ENCODE data around the gene ANKLE1. TPM values are rescaled to one million over a fixed set of nuclear protein-coding genes. Genes with fewer than 3 reads are reported as not detected.
A peak's percentile ranks its signal among the peaks of the same experiment; 100 is the strongest.

The ANKLE1 gene
- total RNA-seq, 2 donors from 2014 or later: 4.6 to 9.9 TPM

DNA sequence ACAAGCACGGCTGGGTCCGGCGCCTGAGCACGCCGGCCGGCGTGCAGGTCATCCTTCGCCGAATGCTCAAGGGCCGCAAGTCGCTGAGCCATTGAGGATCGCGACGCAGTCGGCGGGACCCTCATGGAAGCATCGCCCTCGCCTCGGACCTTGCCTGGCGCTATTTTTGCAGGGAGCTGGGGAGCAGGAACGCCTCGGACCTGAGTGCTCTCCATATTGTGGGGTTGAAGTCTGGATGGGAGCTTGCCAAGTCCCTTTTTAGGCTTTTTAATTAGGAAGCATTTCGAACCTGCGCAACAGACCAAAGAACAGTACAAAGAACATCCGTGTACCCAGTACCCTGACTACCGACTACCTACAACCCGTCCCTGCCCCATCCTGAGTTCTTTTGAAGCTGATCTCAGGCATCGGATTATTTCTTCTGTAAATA is 24.6 kb downstream of the ANKLE1 start:
- DNase-seq: no peak
- Mint-ChIP-seq H3K27ac (peak overlapping the region; percentile 95), H3K4me1 (peaks cover 25% of the 10 kb centered on the region), H3K27me3 (ENCODE audit: insufficient read depth) (no peaks in the 10 kb centered on the region), H3K36me3 (ENCODE audit: low read depth) (no peaks in the 10 kb centered on the region), H3K4me3 (peak overlapping the region; percentile 77), H3K9me3 (no peaks in the 10 kb centered on the region)
- Histone ChIP-seq H3K4me3 (ENCODE audit: low read length) (peak overlapping the region; percentile 93), H3K9ac (ENCODE audit: extremely low read depth, low read length, poor library complexity, severe bottlenecking) (peak overlapping the region; percentile 70), H3K27ac (ENCODE audit: low read depth, low read length) (peak overlapping the region; percentile 73), H3K4me1 (ENCODE audit: control insufficient read depth, insufficient read depth, low read length) (peaks cover 6% of the 10 kb centered on the region), H3K36me3 (ENCODE audit: control insufficient read depth, insufficient read depth, low read length) (peaks cover under 1% of the 10 kb centered on the region), H3K9me3 (ENCODE audit: control insufficient read depth, low read length) (no peaks in the 10 kb centered on the region), H3K27me3 (ENCODE audit: control insufficient read depth, insufficient read depth, low read length, poor library complexity, severe bottlenecking) (no peaks in the 10 kb centered on the region)
- TF ChIP-seq, protein P1, sequence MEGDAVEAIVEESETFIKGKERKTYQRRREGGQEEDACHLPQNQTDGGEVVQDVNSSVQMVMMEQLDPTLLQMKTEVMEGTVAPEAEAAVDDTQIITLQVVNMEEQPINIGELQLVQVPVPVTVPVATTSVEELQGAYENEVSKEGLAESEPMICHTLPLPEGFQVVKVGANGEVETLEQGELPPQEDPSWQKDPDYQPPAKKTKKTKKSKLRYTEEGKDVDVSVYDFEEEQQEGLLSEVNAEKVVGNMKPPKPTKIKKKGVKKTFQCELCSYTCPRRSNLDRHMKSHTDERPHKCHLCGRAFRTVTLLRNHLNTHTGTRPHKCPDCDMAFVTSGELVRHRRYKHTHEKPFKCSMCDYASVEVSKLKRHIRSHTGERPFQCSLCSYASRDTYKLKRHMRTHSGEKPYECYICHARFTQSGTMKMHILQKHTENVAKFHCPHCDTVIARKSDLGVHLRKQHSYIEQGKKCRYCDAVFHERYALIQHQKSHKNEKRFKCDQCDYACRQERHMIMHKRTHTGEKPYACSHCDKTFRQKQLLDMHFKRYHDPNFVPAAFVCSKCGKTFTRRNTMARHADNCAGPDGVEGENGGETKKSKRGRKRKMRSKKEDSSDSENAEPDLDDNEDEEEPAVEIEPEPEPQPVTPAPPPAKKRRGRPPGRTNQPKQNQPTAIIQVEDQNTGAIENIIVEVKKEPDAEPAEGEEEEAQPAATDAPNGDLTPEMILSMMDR (conservative IDR thresholded peaks at IDR 0.05): no peak
- WGBS, 2 experiments (ENCODE audit: insufficient coverage in 1 of 2, insufficient read length in 1 of 2): 7% methylated on average over 14 to 28 of the region's 28 CpGs

- H3K9me3 ChIP-seq (ENCODE audit: control insufficient read depth, low read length): no peaks in the 10 kb centered on the region
- no peak overlapping the region for H3K4me3 ChIP-seq (ENCODE audit: low read length)
- peaks cover 11% of the 10 kb centered on the region for H3K36me3 ChIP-seq (ENCODE audit: control insufficient read depth, insufficient read depth, low read length)
- peaks cover 20% of the 10 kb centered on the region for H3K4me1 Mint-ChIP-seq
- H3K4me1 ChIP-seq (ENCODE audit: control insufficient read depth, insufficient read depth, low read length): peaks cover 6% of the 10 kb centered on the region
- WGBS, 2 experiments (ENCODE audit: insufficient coverage in 1 of 2, insufficient read length in 1 of 2): 93 to 96% methylated on average over 7 to 8 of the region's 8 CpGs
- TF ChIP-seq, protein P1 (conservative IDR thresholded peaks at IDR 0.05): no peak
- no peak overlapping the region for H3K27ac ChIP-seq (ENCODE audit: low read depth, low read length)
- no peaks in the 10 kb centered on the region for H3K9me3 Mint-ChIP-seq
- H3K36me3 Mint-ChIP-seq (ENCODE audit: low read depth): no peaks in the 10 kb centered on the region
- H3K27ac Mint-ChIP-seq: peak overlapping the region; percentile 48
- H3K9ac ChIP-seq (ENCODE audit: extremely low read depth, low read length, poor library complexity, severe bottlenecking): no peak overlapping the region
- H3K27me3 Mint-ChIP-seq (ENCODE audit: insufficient read depth): no peaks in the 10 kb centered on the region
- no peak for DNase-seq
- no peaks in the 10 kb centered on the region for H3K27me3 ChIP-seq (ENCODE audit: control insufficient read depth, insufficient read depth, low read length, poor library complexity, severe bottlenecking)
- peak overlapping the region; percentile 77 for H3K4me3 Mint-ChIP-seq
Observed at GRCh38 chr19:17307876-17308377, 26.2 kb downstream of the ANKLE1 start.

GRCh38 chr19:17309198-17309964 is 27.7 kb downstream of the ANKLE1 start, which contains the start of gene DDA1:
Gene DDA1, plus strand, starts transcription at chr19:17309563. Its CDS starts 92 bp downstream, at chr19:17309655.
- Histone ChIP-seq H3K9me3 (ENCODE audit: control insufficient read depth, low read length) (no peaks in the 10 kb centered on the region), H3K27me3 (ENCODE audit: control insufficient read depth, insufficient read depth, low read length, poor library complexity, severe bottlenecking) (no peaks in the 10 kb centered on the region), H3K9ac (ENCODE audit: extremely low read depth, low read length, poor library complexity, severe bottlenecking) (peak within 1 kb of the TSS; percentile 85), H3K36me3 (ENCODE audit: control insufficient read depth, insufficient read depth, low read length) (peaks cover 19% of the 10 kb centered on the region), H3K27ac (ENCODE audit: low read depth, low read length) (no peak within 1 kb of the TSS), H3K4me1 (ENCODE audit: control insufficient read depth, insufficient read depth, low read length) (peaks cover 6% of the 10 kb centered on the region), H3K4me3 (ENCODE audit: low read length) (peak within 1 kb of the TSS; percentile 83)
- H3K4me3 Mint-ChIP-seq: peak within 1 kb of the TSS; percentile 93
- peaks cover 10% of the 10 kb centered on the region for H3K36me3 Mint-ChIP-seq (ENCODE audit: low read depth)
- peak; percentile 100 for DNase-seq
- H3K27ac Mint-ChIP-seq: peak within 1 kb of the TSS; percentile 93
- no peaks in the 10 kb centered on the region for H3K9me3 Mint-ChIP-seq
- TF ChIP-seq, protein P1 (conservative IDR thresholded peaks at IDR 0.05): no peak
- H3K27me3 Mint-ChIP-seq (ENCODE audit: insufficient read depth): no peaks in the 10 kb centered on the region
- 0 to 1% methylated on average over 14 to 46 of the region's 46 CpGs for WGBS, 2 experiments (ENCODE audit: insufficient coverage in 1 of 2, insufficient read length in 1 of 2)
- peaks cover 17% of the 10 kb centered on the region for H3K4me1 Mint-ChIP-seq
